ENCODE data around the gene KIAA0232.

GRCh38 chr4:6913350-6913905 is 130.9 kb downstream of the KIAA0232 start:
- TF ChIP-seq LEF1 (IDR thresholded peaks at IDR 0.05; ENCODE audit: borderline replicate concordance) (no peak), CTBP1 (IDR thresholded peaks at IDR 0.05; ENCODE audit: borderline replicate concordance) (no peak), ZNF384 (IDR thresholded peaks at IDR 0.05) (no peak), FOXM1 (IDR thresholded peaks at IDR 0.05; ENCODE audit: borderline replicate concordance) (no peak), SUZ12 (IDR thresholded peaks at IDR 0.05) (no peak), PKNOX1 (IDR thresholded peaks at IDR 0.05) (no peak), ELF4 (IDR thresholded peaks at IDR 0.05) (no peak)

Data from HEK293T (cell line).